ENCODE measurements around the gene MEIS2. TPM values are rescaled to one million over a fixed set of nuclear protein-coding genes. Genes with fewer than 3 reads are reported as not detected.
A peak's percentile ranks its signal among the peaks of the same experiment; 100 is the strongest.

The MEIS2 gene
- total RNA-seq, 8 experiments from 2014 or later, result 21.5 to 747 (median 133) TPM

DNA sequence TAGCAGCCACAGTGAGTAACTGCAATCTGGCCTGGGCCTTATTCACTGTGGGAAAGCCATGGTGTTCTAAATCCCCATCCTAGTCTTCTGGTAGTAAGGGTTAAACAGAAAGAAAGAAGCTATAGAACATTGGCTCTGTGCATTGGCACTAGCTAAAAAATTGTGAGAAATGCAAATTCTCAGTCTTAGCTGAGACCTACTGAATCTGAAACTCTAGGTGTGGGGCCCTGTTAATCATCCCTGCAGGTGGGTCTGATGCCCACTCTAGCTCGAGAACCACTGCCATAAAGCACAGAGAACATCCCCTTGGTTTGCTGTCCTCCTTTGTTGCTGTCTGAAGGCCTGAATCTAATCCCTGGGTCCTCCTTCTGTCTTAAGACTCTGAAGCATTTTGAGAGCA lies 59.3 kb downstream of the MEIS2 start:
- H3K27ac ChIP-seq, result no peak overlapping the region
- 83 to 100% (median 100%) methylated on average over 1 of the region's 1 CpG; no CpG with 5 or more reads in 6 of the 10 experiments for WGBS, 10 experiments
- in situ Hi-C loops (cut with MboI; ENCODE audit: low pct_unique_long_range_greater_than_20kb in 2 of 9, low sequenced_read_pairs in 9 of 9, unreplicated experiment in 9 of 9), result no loop called here
- ATAC-seq (replicated peaks in 6 of 8), result no peak
- no peak overlapping the region for H3K4me3 ChIP-seq
- H3K4me1 ChIP-seq (replicated peaks in 1 of 2), result peaks cover 41 to 54% of the 10 kb centered on the region in 2 donors

GRCh38 chr15:37040072-37040742 lies 60.1 kb downstream of the MEIS2 start:
- WGBS, 10 experiments, result 60 to 100% (median 93%) methylated on average over 1 to 3 of the region's 4 CpGs; no CpG with 5 or more reads in 1 of the 10 experiments
- Histone ChIP-seq H3K4me3 (no peak overlapping the region), H3K4me1 (replicated peaks in 1 of 2) (peaks cover 36 to 54% of the 10 kb centered on the region in 2 donors), H3K27ac (peak overlapping the region in 1 of 2 donors; percentile 18)
- in situ Hi-C loops (cut with MboI; ENCODE audit: low pct_unique_long_range_greater_than_20kb in 2 of 9, low sequenced_read_pairs in 9 of 9, unreplicated experiment in 9 of 9), result no loop called here
- no peak for ATAC-seq (replicated peaks in 6 of 8)

GRCh38 chr15:37038716-37039106 lies 61.6 kb downstream of the MEIS2 start:
- Histone ChIP-seq H3K4me1 (replicated peaks in 1 of 2) (peaks cover 42 to 63% of the 10 kb centered on the region in 2 donors), H3K27ac (no peak overlapping the region), H3K4me3 (no peak overlapping the region)
- WGBS, 10 experiments, result 84 to 100% (median 93%) methylated on average over 1 to 7 of the region's 7 CpGs; no CpG with 5 or more reads in 2 of the 10 experiments
- in situ Hi-C loops (cut with MboI; ENCODE audit: low pct_unique_long_range_greater_than_20kb in 2 of 9, low sequenced_read_pairs in 9 of 9, unreplicated experiment in 9 of 9), result no loop called here
- ATAC-seq (replicated peaks in 6 of 8), result peak in 6 of 8 experiments; percentile 42 to 70 (median 64)

GRCh38 chr15:37037850-37038715 lies 62.3 kb downstream of the MEIS2 start:
- ATAC-seq (replicated peaks in 6 of 8), result peak in 6 of 8 experiments; percentile 27 to 74 (median 40)
- in situ Hi-C loops (cut with MboI; ENCODE audit: low pct_unique_long_range_greater_than_20kb in 2 of 9, low sequenced_read_pairs in 9 of 9, unreplicated experiment in 9 of 9), result no loop called here
- WGBS, 10 experiments, result 25 to 100% (median 71%) methylated on average over 1 to 7 of the region's 7 CpGs; no CpG with 5 or more reads in 1 of the 10 experiments
- Histone ChIP-seq H3K4me3 (no peak overlapping the region), H3K4me1 (replicated peaks in 1 of 2) (peaks cover 48 to 69% of the 10 kb centered on the region in 2 donors), H3K27ac (no peak overlapping the region)

- WGBS, 10 experiments, result 80 to 100% (median 87%) methylated on average over 1 to 7 of the region's 7 CpGs; no CpG with 5 or more reads in 2 of the 10 experiments
These were observed 63.2 kb downstream of the MEIS2 start for GRCh38 chr15:37037071-37037655.

DNA sequence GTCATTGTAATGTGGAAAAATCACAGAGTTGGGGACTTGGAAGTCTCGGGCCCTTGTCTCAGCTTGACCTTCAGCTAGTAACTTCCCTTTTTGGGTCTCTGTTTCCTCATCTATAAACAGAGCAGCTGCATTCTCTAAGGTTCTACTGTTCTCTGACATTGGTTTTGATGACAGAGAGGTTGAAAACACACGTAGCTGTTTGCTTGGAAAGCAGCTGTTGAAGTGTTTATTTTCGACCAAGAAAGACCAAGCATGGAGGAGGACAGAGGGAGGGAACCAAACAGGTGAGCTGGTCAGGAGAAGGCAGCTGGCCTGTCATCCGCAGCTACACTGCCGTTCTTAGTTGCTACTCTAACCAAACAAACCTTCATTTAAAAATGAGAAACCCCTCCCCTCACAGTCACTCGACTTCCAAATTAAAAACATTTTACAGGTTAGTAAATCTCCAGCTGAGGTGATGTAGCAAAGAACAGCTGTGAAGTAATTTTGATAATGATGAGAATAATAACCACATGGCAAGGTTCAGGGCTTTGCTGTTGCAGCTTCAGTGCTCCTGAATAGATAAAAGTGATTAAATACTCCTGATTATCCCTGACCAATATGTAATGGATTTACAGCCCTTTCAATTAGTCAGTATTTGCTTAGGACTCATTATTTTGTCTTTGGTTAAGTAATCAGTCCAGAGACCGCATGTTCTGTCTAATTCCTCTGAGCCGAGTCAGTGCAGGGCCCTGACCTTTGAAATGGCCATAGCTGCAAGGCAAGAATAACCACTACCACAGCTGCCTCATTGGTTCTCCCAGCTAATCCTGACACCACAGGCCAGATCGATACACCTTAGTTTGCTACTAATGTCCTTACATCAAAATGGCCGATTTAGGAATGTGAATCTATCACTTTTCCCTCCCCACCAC lies 65.3 kb downstream of the MEIS2 start:
- 28 to 98% (median 71%) methylated on average over 2 to 8 of the region's 10 CpGs for WGBS, 10 experiments
- in situ Hi-C loops (cut with MboI; ENCODE audit: low pct_unique_long_range_greater_than_20kb in 2 of 9, low sequenced_read_pairs in 9 of 9, unreplicated experiment in 9 of 9), result no loop called here
- H3K27ac ChIP-seq, result peak overlapping the region in 1 of 2 donors; percentile 6
- peaks cover 48 to 76% of the 10 kb centered on the region in 2 donors for H3K4me1 ChIP-seq (replicated peaks in 1 of 2)
- no peak overlapping the region for H3K4me3 ChIP-seq
- peak in 5 of 8 experiments; percentile 44 to 73 (median 59) for ATAC-seq (replicated peaks in 6 of 8)

More at GRCh38 chr15:37037071-37037655, 63.2 kb downstream of the MEIS2 start:
- no peak overlapping the region for H3K4me3 ChIP-seq
- peaks cover 48 to 73% of the 10 kb centered on the region in 2 donors for H3K4me1 ChIP-seq (replicated peaks in 1 of 2)
- in situ Hi-C loops (cut with MboI; ENCODE audit: low pct_unique_long_range_greater_than_20kb in 2 of 9, low sequenced_read_pairs in 9 of 9, unreplicated experiment in 9 of 9), result no loop called here
- ATAC-seq (replicated peaks in 6 of 8), result no peak
- H3K27ac ChIP-seq, result no peak overlapping the region

DNA sequence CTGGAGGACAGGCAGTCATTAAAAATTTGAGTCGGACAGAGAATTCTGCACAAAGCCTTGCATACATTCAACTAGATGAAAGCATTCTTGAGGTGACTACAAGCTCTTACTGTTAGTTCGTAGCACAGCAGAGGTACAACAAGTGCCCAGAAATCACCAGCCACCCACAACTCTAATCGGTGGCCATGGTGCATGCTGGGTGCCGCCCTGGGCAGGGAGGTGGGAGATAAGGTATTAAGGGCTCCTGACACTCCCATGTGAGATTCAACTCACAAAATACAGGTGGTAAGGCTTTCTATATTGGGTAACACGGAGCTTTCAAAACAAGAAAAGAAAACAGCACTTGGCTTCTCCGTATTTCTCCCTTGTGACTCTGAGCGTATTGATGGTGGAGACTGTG lies 66.0 kb downstream of the MEIS2 start:
- H3K27ac ChIP-seq, result peak overlapping the region in 1 of 2 donors; percentile 40
- H3K4me3 ChIP-seq, result no peak overlapping the region
- no peak for ATAC-seq (replicated peaks in 6 of 8)
- in situ Hi-C loops (cut with MboI; ENCODE audit: low pct_unique_long_range_greater_than_20kb in 2 of 9, low sequenced_read_pairs in 9 of 9, unreplicated experiment in 9 of 9), result no loop called here
- peaks cover 51 to 77% of the 10 kb centered on the region in 2 donors for H3K4me1 ChIP-seq (replicated peaks in 1 of 2)
- WGBS, 10 experiments, result 71 to 100% (median 92%) methylated on average over 1 to 6 of the region's 7 CpGs; no CpG with 5 or more reads in 2 of the 10 experiments

DNA sequence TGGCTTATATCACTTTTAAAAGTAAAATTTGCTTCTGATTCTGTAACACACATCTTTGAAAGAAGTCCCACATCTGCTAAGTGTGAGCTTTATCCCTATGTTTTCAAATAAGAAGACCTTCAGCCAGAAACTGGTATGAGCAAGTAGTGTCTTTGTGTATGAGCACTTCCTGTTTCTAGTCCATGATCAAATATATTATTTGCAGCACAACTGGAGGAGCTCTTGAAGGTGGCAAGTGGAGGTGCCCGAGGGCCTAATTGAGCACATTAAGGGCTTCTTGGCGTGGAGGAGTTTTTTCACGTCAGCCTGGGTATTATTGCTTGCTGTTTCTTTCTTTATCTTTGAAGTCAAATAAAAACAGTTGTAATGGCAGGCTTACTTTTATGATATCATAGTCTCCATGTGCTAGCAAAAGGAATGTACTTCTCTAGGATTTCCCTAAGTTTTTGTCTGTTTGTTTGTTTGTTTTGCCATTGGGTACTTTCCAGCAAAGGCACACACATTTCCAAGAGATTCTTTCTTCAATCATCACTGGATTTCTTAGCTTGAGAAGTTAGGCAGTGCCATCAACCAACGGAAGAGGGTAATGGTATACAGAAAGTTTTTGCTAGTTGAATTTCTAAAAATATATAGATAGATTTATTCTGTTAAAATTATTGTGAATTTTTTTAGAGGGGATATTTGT lies 68.1 kb downstream of the MEIS2 start:
- peaks cover 45 to 76% of the 10 kb centered on the region in 2 donors for H3K4me1 ChIP-seq (replicated peaks in 1 of 2)
- no peak for ATAC-seq (replicated peaks in 6 of 8)
- WGBS, 10 experiments, result 66 to 100% (median 91%) methylated on average over 1 to 4 of the region's 4 CpGs
- in situ Hi-C loops (cut with MboI; ENCODE audit: low pct_unique_long_range_greater_than_20kb in 2 of 9, low sequenced_read_pairs in 9 of 9, unreplicated experiment in 9 of 9), result no loop called here
- H3K27ac ChIP-seq, result no peak overlapping the region
- H3K4me3 ChIP-seq, result no peak overlapping the region

- Histone ChIP-seq H3K27ac (no peak overlapping the region), H3K4me3 (no peak overlapping the region), H3K4me1 (replicated peaks in 1 of 2) (peaks cover 47 to 76% of the 10 kb centered on the region in 2 donors)
- ATAC-seq (replicated peaks in 6 of 8), result peak in 2 of 8 experiments; percentile 13 to 30
- in situ Hi-C loops (cut with MboI; ENCODE audit: low pct_unique_long_range_greater_than_20kb in 2 of 9, low sequenced_read_pairs in 9 of 9, unreplicated experiment in 9 of 9), result no loop called here
- WGBS, 10 experiments, result 0 to 100% (median 73%) methylated on average over 1 to 4 of the region's 4 CpGs; no CpG with 5 or more reads in 2 of the 10 experiments
These were observed 69.2 kb downstream of the MEIS2 start for GRCh38 chr15:37031198-37031597.

- in situ Hi-C loops (cut with MboI; ENCODE audit: low pct_unique_long_range_greater_than_20kb in 2 of 9, low sequenced_read_pairs in 9 of 9, unreplicated experiment in 9 of 9), result no loop called here
- no peak overlapping the region for H3K4me3 ChIP-seq
- peaks cover 34 to 65% of the 10 kb centered on the region in 2 donors for H3K4me1 ChIP-seq (replicated peaks in 1 of 2)
- peak overlapping the region; percentile 34 to 78 for H3K27ac ChIP-seq
- peak; percentile 79 to 97 (median 94) for ATAC-seq (replicated peaks in 6 of 8)
- WGBS, 10 experiments, result 0 to 88% (median 20%) methylated on average over 1 to 4 of the region's 4 CpGs; no CpG with 5 or more reads in 3 of the 10 experiments
These were observed 71.6 kb downstream of the MEIS2 start for GRCh38 chr15:37028625-37029296.

DNA sequence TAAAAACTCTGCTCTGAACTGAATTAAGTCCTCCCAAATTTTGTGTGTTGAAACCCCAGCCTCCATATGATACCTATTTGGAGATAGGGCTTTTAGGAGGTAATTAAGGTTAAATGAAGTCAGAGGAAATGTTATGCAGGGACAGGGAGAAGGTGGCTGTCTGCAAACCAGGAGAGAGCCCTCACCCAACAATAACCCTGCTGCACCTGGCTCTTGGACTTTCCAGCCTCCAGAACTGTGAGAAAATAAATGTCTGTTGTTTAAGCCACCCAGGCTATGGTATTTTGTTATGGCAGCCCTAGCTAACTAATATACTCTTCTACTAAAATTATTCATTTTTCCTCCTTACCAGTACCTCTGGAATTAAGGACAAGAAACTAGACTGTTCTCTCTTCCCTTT lies 79.5 kb downstream of the MEIS2 start:
- H3K4me3 ChIP-seq, result no peak overlapping the region
- no peak for ATAC-seq (replicated peaks in 6 of 8)
- in situ Hi-C loops (cut with MboI; ENCODE audit: low pct_unique_long_range_greater_than_20kb in 2 of 9, low sequenced_read_pairs in 9 of 9, unreplicated experiment in 9 of 9), result no loop called here
- peak overlapping the region in 1 of 2 donors; percentile 7 for H3K27ac ChIP-seq
- peaks cover 31 to 50% of the 10 kb centered on the region in 2 donors for H3K4me1 ChIP-seq (replicated peaks in 1 of 2)
